HG02973 (cell line): Measurements from ENCODE around the gene ZNF358.

ENCODE experiments used
- ATAC-seq: cut with Tn5 transposase; IDR thresholded peaks from one replicate; pipeline ENCODE4 v1.9.1; 2021; ENCODE audit warnings: moderate library complexity; ENCODE audit not compliant: unreplicated experiment

Gene ZNF358

DNA sequence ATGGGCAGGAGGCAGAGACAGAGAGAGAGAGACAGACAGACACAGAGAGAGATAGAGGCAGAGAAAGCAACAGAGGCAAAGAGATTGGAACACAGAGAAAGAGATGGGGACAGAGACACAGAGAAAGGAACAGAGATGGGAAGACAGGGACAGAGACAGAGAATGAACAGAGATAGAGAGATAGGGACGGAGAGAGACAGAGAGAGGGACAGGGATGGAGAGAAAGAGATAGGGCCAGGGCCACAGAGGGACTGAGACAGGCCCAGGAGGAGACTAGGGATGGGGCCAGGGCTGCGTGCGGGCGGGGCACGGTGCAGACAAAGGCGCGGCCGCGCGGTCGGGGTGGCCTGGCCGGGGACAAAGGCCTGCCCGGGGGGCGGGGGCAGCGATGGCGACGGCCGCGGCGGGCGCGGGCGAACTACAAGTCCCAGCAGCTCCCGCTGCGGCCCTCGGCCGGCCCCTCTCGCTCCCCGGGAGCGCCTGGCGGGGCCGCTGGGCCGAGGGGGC, at the start of gene ZNF358:
Gene ZNF358, plus strand, starts transcription at position 459 of the 507 bp plus-strand sequence. CDS start 3,140 bp downstream, outside the sequence.
- ATAC-seq = no peak

DNA sequence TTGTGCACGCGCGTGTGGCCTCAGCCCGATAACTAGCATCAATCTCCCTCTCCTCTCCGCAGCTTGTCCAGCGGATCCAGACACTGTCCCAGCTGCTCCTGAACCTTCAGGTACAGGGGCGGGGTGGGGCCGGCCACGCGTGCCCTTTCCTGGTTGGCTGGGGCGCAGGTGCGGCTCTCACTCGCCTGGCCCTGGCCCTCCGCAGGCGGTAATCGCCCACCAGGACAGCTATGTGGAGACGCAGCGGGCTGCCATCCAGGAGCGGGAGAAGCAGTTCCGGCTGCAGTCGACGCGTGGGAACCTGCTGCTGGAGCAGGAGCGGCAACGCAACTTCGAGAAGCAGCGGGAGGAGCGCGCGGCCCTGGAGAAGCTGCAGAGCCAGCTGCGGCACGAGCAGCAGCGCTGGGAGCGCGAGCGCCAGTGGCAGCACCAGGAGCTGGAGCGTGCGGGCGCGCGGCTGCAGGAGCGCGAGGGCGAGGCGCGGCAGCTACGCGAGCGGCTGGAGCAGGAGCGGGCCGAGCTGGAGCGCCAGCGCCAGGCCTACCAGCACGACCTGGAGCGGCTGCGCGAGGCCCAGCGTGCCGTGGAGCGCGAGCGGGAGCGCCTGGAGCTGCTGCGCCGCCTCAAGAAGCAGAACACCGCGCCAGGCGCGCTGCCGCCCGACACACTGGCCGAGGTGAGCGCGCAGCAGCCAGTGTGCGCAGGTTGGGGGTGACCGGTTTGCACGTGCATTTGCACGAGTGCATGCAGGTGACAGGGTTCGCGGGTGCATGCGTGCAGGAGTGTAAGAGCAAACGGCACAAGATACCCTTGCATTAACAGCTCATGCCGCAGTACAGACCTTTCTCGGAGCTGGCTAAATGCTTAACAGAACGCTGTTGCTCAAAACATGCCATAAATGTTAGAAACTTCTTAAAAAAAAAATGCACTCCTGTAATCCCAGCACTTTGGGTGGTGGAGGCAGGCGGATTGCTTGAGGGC, 48.6 kb upstream of the ZNF358 start:
- no peak for ATAC-seq

DNA sequence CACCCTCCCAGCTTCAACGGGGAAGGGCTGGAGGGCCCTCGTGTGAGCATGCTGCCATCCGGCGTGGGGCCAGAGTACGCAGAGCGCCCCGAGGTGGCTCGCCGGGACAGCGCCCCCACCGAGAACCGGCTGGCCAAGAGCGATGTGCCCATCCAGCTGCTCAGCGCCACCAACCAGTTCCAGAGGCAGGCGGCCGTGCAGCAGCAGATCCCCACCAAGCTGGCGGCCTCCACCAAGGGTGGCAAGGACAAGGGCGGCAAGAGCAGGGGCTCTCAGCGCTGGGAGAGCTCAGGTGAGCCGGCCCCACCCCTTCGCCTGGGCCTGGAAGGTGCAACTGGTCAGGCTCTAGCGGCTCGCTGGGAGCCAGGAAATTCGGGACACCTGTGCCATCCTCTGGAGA, 47.1 kb upstream of the ZNF358 start:
- ATAC-seq = no peak

DNA sequence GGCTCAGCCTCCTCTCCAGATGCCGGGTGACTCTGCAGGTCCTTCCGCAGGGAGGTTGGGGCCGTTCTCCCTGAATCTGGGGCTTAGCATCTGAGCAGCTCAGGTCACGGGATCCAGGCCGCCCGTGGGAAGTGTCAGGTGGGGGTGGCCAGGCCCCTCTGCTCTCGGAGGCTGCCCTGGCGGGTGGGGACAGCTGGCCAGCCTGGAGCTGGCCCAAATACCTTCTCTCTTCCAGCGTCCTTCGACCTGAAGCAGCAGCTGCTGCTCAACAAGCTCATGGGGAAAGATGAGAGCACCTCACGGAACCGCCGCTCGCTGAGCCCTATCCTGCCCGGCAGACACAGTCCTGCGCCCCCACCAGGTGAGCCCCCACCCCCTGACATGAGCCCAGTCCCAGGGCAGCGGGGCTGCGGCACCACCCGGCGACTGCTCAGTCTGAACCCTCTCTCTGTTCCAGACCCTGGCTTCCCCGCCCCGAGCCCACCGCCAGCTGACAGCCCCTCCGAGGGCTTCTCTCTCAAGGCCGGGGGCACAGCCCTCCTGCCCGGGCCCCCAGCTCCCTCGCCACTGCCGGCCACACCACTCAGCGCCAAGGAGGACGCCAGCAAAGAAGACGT, 46.1 kb upstream of the ZNF358 start:
- no peak for ATAC-seq

DNA sequence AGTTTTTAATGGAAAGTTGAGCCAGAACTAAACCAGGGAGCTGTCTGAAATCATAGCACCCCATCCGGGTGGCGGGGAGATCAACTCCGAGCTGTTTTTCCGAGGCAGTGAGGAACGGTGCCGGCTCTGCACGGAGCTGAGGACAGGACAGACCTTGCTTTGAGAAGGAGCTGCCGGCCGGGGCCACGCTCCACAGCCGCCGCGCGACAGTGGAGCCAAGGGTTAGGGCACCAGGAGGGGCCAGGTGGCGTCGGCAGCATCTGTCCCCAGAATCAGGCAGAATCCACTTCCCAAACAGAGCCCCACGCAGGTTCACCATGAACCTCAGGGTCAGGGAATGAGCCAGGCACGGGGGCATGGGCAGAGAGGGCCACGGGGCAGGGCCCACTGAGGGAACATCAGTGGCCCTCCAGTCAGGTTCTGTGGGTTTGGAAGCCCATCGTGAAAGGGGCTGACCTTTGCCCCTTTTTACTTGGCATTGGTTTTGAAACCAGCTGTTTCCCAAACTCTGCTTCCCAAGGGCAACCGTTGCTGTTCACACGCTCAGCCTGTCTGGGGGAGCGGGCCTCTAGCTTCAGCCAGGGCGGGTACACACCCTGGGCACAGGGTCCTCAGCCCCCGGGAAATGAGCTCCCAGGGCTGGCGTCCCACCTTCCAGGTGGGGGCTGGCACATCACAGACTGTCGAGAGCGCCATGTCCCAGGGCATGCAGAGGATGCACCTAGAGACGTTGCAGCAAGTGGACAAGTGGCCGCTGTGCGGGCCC, 45.2 kb upstream of the ZNF358 start:
- no peak for ATAC-seq

DNA sequence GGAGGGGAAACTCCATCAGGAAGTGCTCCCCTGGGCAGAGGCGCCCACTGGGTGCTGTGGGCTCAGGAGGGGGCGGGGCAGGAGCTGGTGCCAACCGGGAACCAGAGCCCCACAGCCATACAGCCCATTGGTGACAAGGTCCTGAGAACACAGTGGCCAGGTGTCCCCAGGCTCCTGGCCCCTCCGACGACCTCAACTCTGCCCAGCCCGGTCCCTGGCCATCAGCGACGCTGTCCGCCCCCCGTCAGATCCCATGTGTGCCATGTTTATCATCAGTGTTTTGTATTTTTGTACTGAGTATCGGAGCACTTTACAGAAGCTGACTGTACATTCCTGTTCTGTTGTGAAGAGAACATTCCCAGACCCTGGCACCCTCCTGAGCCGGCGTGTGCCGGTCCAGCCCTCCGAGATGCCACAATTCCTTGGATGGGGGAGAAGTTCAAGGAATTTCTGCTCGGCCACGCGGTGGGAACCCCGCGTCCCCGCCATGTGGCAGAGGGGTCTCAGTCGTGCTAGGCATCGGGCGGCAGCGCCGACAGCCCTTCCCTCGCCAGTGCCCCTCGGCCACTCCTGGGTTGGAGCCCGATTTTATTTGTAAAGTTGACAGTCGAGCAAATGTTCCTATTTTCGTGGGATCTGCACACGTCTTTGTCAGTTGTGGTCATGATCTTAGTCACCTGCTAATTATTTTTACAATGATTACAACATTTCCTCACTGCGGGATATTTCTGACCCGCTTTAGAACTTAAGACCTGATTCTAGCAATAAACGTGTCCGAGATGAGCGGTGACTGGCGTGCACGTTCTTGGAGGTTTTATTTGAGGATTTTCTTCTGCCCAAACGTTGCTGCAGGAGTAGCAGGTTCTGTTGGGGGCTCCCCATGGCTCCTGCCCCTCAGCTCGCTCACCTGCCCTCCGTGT, 43.9 kb upstream of the ZNF358 start:
- no peak for ATAC-seq

DNA sequence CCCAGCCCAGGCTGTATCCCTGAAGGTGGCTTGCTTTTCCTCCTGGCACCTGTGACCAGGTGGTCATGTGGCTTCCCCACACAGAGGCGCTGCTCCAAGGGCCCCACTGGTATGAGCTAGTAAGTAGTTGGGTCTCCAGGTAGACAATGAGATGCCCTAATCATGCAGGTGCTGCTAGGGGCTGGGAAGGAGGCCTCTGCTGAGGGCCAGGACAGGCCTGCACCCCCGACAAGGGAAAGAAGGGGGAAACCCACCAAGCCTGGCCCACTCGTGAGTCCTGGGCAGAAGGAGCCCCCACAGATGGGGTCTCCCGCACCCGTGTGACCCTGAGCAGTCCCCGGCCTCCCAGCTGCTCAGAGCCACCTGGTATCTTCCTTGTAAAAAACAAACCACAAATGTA, 40.2 kb upstream of the ZNF358 start:
- no peak for ATAC-seq

DNA sequence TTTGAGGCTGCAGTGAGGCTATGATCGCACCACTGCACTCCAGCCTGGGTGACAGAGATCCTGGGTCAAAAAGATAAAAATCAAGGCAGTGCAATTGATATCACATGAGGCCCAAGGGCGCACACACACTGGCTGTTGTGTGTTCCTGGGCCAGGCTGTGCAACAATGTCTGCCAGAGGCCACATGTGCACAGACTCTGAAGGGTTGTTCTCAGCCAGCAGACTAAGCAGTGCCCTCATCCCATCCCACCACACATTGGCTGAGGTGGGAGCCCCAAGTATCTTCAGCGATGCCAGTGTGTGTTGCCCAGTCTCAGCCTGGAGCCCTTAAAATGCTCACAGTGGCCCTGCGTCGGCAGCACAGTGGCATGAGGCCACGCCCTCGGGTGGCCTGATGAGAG, 39.7 kb upstream of the ZNF358 start:
- no peak for ATAC-seq

DNA sequence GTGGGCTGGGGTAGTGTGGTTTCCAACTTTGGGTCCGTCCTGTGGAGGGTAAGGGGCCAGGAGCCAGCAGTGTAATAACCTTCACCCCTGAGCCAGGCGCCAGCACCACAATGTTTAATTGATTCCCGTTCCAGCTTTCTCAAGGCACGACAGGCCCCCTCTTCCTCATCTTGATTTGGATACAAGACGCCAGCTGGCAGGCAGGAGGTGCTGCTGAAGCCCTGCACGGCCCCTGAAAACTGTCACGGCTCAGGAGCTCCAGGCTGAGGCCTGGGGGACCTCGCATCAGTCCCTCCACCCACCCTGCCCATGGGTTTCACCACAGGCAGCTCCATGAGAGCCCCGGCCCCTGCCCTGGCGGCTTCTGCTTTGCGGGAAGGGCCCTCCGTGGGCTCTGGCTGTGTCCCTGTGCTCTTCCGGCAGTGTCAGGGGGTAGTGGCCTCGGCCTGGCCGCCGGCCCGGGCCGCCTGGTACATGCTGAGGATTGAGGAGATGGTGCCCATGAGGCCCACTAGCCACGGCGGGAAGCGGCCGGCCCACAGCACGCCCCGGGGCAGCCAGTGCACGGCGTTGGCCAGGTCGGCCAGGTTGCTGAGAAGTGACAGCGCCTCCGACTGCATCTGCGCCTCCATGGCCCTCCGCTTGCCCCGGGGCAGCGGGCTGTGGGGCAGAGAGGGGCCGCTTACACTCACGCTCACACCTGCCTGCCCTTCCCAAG, 39.0 kb upstream of the ZNF358 start:
- ATAC-seq = no peak

DNA sequence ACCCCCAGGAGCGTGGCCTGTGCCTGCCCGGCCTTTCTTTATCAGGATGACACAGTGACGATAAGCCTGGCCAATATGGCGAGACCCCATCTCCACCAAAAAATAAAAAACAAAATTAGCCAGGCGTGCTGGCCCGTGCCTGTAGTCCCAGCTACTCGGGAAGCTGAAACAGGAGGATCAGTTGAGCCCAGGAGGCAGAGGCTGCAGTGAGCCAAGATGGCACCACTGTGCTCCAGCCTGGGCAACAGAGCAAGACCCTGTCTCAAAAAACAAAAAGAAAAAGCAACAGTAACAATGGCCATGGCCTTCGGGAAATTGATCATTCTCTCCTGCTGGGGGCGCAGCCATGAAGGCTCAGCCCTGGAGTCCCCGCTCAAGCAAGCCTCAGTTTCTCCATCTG, 38.1 kb upstream of the ZNF358 start:
- no peak for ATAC-seq

DNA sequence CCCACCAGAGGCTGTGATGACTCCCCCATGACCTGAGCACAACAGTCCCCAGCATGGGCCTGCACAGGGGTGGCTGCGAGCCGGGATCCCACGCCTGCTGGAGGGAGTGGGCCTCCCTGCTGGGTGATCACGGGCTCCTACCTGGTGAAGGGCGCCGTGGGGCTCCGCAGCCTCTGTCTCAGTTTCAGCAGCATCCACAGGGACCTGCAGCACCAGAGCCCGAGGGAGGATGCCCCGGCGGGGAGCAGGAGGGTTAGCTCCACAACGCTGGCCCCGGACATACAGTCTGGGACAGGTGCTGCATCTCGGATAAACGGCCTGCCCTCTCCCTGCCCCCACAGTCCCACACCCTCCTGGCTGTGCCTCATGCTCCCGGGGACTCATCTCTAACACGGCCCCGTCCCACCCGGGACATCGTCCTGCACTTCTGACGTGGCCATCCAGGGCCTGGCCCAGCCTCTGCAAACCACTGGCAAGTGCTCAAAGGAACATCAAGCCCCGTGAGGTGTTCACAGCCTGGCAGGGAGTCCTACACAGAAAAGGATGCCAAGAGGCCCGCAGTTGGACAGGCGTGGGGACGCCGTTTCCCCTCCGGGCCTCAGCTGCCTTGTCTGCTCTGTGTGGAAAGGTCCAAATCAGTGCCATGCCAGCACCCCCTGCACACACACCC, 37.6 kb upstream of the ZNF358 start:
- no peak for ATAC-seq

DNA sequence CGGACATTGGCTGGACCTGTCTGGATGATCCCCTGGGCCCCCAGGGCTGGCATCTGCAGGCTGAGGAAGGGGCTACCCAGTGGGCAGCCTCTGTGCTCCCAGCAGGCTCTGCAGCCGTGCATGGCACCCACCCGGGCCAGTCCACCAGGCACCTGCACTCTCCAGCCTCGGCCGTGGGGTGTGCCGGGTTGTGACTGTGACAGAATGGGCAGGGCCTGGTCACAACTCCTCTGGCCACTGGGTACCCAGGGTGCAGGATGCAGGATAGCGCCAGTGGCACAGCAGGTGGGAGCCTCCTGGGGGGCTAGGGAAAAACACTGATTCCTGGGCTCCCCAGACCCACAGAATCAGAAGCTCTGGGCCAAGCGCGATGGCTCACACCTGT, 37.1 kb upstream of the ZNF358 start:
- no peak for ATAC-seq

DNA sequence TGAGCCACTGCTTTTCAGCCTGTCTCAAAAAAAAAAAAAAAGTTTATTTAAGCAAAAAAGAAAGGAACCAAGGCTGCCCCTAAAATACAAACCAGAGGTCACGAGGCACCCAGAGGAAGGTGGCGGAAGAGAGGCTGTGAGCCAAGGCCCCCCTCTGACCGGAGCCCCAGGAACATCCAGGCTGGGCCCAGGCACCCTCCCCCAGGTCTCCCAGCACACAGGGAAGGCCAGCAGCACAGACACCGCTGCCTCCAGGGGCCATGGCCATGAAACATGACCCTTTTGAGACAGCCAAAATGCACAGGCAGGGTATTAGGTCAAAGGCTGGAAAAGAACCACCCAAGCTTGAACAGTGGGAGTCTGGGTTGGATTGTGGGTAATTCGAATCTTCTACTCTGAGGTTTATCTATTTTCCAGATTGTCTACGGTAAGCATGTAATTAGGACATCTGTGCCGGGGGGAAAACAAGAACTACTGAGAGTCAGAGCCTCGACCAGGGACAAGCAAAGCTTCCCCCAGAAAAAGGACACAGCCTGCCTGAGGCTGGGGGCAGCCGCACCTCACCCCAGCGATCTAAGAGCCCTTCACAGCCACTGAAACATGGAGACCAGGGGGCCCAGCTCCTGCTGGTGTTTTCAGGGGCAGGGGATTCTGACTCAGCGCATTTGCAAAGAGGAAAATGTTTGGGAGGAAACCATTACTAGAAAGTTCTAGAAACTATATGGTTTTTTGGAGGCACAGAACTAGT, 35.5 kb upstream of the ZNF358 start:
- no peak for ATAC-seq

DNA sequence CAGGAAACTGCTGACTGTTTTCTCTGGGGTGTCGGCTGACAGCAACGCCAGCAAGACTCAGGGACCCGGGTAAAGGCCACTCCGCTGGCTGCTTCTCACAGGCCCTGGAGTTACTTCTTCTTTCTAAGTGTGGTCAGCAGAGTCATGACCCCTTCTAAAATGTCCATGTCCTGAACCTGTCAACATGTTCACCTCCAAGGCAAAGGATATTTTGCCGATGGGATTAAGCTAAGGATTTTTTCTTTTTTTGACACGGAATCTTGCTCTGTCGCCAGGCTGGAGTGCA, 35.0 kb upstream of the ZNF358 start:
- ATAC-seq = no peak

DNA sequence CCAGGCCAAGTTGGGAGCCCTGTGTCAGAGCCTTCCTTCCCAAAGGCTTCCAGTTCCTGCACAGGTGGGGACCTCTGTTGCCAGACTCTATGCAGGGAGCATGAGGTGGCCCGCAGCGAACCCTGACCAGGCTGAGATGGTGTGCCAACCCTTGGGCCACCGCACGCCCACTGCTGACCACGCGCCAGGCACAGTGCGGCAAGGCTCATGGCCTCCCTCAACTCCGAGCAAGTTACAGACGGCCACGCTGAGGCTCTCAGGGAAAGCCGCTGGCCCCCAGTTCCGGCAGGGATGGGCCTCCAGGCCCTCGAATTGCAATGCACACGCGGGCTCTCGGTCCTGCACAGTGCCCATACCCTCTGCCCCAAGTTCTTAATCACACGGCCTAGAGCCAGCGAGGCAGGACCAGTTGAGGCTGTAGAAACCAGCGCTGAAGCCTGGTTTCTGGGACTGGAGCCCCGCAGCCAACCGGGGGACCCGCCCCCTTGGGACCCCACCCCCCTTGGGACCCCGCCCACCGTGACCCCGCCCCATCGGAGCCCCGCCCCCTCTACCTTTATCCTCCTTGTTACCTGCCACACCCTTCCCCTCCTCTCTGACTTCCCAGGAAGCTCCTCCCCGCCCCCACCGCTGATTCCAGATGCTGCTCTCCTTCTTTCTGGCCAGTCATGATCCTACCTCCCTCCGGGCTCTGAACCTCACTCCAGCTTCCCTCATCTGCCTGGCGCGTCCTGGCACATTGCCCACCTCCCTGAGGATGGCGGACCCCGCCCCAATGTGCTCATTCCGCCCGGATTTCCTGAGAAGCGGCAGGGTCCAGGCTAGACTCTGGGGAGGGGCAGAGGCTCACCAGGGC, 33.1 kb upstream of the ZNF358 start:
- no peak for ATAC-seq

DNA sequence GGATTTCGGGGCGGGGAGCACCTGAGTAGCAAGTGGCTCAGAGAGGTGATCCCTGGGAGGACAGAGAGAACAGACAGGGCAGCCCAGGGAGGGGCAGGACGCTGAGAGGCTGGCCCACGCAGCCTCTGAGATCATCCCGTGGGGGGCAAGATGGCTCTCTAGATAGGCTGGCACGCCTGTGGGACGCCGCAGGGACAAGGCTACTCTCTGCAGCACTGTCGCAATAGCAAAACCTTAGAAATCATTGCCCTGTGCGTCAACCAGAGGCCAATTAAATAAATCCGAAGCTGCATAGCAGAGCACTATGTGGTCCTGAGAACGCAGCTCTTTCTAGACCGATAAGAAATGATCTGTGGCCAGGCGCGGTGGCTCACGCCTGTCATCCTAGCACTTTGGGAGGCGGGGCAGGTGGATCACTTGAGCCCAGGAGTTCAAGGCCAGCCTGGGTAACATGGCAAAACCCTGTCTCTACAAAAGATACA, 32.1 kb upstream of the ZNF358 start:
- ATAC-seq = no peak

DNA sequence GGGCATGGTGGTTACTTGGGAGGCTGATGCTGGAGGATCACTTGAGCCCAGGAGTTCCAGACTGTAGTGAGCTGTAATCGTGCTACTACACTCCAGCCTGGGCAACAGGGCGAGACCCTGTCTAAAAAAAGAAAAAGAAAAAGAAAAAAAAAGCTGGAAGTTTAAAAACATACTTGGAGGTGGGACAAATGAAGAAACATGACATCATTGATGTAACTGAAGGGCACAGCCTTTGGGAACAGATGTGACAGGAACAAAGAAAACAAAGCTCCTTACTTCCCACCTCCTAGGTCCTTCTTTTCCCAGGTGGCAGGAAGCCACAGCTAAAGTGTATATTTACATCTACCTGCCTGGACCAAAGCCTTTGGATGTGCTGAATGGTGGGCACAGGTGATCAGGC, 29.0 kb upstream of the ZNF358 start:
- no peak for ATAC-seq
